HG02610 (cell line): Measurements from ENCODE around the gene VMP1.
"Not testable (repeated sequence)": the region's sequence is repeated elsewhere in the genome, so short reads cannot be mapped to it uniquely, and the experiment has no call there.

ENCODE experiments used
- ATAC-seq: cut with Tn5 transposase; IDR thresholded peaks from one replicate; pipeline ENCODE4 v1.9.1; 2021; ENCODE audit warnings: mild to moderate bottlenecking, moderate library complexity; ENCODE audit not compliant: unreplicated experiment

The VMP1 gene

GRCh38 chr17:59806322-59806721, 98.9 kb downstream of the VMP1 start:
- ATAC-seq: not testable (repeated sequence)

GRCh38 chr17:59807892-59808509, 100.5 kb downstream of the VMP1 start:
- ATAC-seq: no peak

GRCh38 chr17:59810894-59811153, 103.4 kb downstream of the VMP1 start:
- ATAC-seq: no peak

- ATAC-seq: no peak
Observed at GRCh38 chr17:59811209-59811608, 103.8 kb downstream of the VMP1 start.

GRCh38 chr17:59812139-59812538, 104.7 kb downstream of the VMP1 start:
- no peak for ATAC-seq

GRCh38 chr17:59814276-59814675, 106.8 kb downstream of the VMP1 start:
- no peak for ATAC-seq

GRCh38 chr17:59814685-59815084, 107.2 kb downstream of the VMP1 start:
- no peak for ATAC-seq

GRCh38 chr17:59815965-59816364, 108.5 kb downstream of the VMP1 start:
- no peak for ATAC-seq

GRCh38 chr17:59825533-59826322, 118.3 kb downstream of the VMP1 start:
- no peak for ATAC-seq

GRCh38 chr17:59826706-59827453, 119.4 kb downstream of the VMP1 start:
- no peak for ATAC-seq

- no peak for ATAC-seq
Observed at GRCh38 chr17:59827721-59828477, 120.4 kb downstream of the VMP1 start.

- no peak for ATAC-seq
Observed at GRCh38 chr17:59828478-59828760, 121.0 kb downstream of the VMP1 start.

- not testable (repeated sequence) for ATAC-seq
Observed at GRCh38 chr17:59828819-59829216, 121.4 kb downstream of the VMP1 start.

GRCh38 chr17:59829217-59830006, 122.0 kb downstream of the VMP1 start:
- peak; percentile 83 for ATAC-seq

GRCh38 chr17:59830007-59830630, 122.7 kb downstream of the VMP1 start:
- ATAC-seq: no peak

- no peak for ATAC-seq
Observed at GRCh38 chr17:59830846-59831486, 123.5 kb downstream of the VMP1 start.

GRCh38 chr17:59832883-59833379, 125.5 kb downstream of the VMP1 start:
- ATAC-seq: no peak

GRCh38 chr17:59837308-59838051, 130.0 kb downstream of the VMP1 start:
- ATAC-seq: peak; percentile 84
